Endothelial cell (in vitro differentiated cells): ENCODE data around the gene TSR3. TPM values are rescaled to one million over a fixed set of nuclear protein-coding genes. Genes with fewer than 3 reads are reported as not detected.

Experiments used
- DNase-seq: peaks from one replicate; pipeline ENCODE4 v3.0.0; 2021; ENCODE audit warnings: low spot score
- H3K27ac Mint-ChIP-seq: one replicate; pipeline ENCODE4 v1.8.0; 2021; ENCODE audit warnings: mixed read lengths, inconsistent platforms; ENCODE audit not compliant: unreplicated experiment
- H3K27me3 Mint-ChIP-seq: one replicate; pipeline ENCODE4 v1.8.0; 2021; ENCODE audit warnings: mild to moderate bottlenecking, moderate library complexity, mixed read lengths, inconsistent platforms; ENCODE audit not compliant: unreplicated experiment
- H3K36me3 Mint-ChIP-seq: one replicate; pipeline ENCODE4 v1.8.0; 2021; ENCODE audit warnings: mild to moderate bottlenecking, low read depth, mixed read lengths, inconsistent platforms; ENCODE audit not compliant: unreplicated experiment
- H3K4me1 Mint-ChIP-seq: one replicate; pipeline ENCODE4 v1.8.0; 2021; ENCODE audit warnings: mild to moderate bottlenecking, mixed read lengths, inconsistent platforms; ENCODE audit not compliant: unreplicated experiment
- H3K4me3 Mint-ChIP-seq: one replicate; pipeline ENCODE4 v1.8.0; 2021; ENCODE audit warnings: mild to moderate bottlenecking, mixed read lengths, inconsistent platforms; ENCODE audit not compliant: unreplicated experiment
- H3K9me3 Mint-ChIP-seq: one replicate; pipeline ENCODE4 v1.8.0; 2021; ENCODE audit warnings: mixed read lengths, inconsistent platforms; ENCODE audit not compliant: unreplicated experiment
- total RNA-seq: library from RNA; stranded (reverse); fragmentation: NEBNext Ultra II Directional; extraction: Animal tissue kit (Norgen Biotek cat#: 25700); gene quantifications from one replicate; pipeline ENCODE4 v1.2.1, GENCODE V29; 2021; ENCODE audit not compliant: unreplicated experiment
- TF ChIP-seq, protein P1 (sequence below): fragments of 200-600 bp; sonication (generic); IDR thresholded peaks from one replicate; pipeline ENCODE4 v1.5.0; 2021; ENCODE audit warnings: antibody characterized with exemption; ENCODE audit not compliant: unreplicated experiment

The TSR3 gene
- total RNA-seq, 1 donor from 2014 or later, result 68.2 TPM

DNA sequence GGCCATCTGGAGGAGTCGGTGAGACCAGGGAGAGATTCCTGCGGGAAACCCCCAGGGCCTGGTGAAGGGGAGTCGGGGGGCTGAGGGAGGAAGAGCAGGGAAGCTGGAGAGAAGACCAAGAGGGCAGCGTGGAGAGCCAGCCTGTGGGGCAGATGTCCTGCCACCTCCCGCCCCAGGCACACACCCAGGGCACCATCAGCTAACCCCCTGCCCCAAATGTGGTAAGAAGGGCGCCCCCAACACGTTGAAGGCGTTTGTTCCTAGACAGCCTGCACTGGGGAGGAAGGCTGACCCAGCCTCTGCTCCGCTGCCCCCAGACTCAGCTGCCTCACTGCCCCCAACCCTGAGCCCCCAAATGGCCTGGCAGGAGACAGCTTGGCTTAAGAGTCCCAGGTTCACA is 16.9 kb downstream of the TSR3 start:
- Mint-ChIP-seq H3K9me3 (no peaks in the 10 kb centered on the region), H3K36me3 (no peaks in the 10 kb centered on the region), H3K27me3 (peaks cover 16% of the 10 kb centered on the region), H3K4me3 (no peak overlapping the region), H3K4me1 (peaks cover 4% of the 10 kb centered on the region), H3K27ac (no peak overlapping the region)
- TF ChIP-seq, protein P1, sequence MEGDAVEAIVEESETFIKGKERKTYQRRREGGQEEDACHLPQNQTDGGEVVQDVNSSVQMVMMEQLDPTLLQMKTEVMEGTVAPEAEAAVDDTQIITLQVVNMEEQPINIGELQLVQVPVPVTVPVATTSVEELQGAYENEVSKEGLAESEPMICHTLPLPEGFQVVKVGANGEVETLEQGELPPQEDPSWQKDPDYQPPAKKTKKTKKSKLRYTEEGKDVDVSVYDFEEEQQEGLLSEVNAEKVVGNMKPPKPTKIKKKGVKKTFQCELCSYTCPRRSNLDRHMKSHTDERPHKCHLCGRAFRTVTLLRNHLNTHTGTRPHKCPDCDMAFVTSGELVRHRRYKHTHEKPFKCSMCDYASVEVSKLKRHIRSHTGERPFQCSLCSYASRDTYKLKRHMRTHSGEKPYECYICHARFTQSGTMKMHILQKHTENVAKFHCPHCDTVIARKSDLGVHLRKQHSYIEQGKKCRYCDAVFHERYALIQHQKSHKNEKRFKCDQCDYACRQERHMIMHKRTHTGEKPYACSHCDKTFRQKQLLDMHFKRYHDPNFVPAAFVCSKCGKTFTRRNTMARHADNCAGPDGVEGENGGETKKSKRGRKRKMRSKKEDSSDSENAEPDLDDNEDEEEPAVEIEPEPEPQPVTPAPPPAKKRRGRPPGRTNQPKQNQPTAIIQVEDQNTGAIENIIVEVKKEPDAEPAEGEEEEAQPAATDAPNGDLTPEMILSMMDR, result no peak
- DNase-seq, result no peak

DNA sequence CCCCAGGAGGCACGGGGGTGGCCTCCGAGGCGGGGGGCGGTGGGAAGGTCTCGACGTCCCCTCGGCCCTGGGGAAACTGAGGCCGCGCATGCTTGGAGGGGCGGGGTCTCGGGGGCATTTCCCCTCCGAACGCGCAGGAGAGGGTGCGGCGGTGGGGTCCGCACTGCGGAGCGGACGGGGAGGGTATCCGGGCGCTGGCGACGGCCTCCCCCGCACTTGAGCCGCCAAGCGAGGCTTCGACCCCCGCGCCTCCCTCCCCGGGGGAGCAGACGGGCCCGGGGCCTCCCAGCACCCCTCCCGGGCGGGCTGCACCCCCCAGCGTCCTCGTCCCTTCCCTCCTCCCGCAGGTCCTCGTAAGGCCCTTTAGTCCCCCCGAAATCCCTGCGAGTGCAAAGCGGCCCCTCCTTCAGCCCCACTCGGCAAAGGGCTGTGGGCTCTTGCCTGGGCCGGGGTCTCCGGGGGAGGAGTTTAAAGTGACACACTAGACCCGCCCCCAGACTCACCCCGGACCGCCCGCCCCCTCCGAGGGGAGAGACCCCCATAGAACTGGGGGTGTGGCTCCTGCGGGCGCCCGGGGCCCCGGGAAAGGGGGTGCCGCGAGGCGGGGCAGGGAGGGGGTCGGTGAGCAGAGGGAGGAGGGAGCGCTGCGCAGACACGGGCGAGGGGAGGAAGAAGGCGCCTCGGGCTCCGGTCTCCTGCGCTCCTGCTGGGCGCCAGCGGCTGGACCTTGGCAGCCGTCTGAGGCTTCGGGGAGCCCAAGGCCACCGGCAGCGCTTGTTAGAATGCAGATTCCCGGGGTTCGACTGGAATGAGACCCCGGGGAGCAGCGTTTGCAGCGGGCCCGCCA is 17.6 kb downstream of the TSR3 start:
- peaks cover 16% of the 10 kb centered on the region for H3K27me3 Mint-ChIP-seq
- H3K36me3 Mint-ChIP-seq, result no peaks in the 10 kb centered on the region
- no peaks in the 10 kb centered on the region for H3K9me3 Mint-ChIP-seq
- H3K27ac Mint-ChIP-seq, result no peak overlapping the region
- TF ChIP-seq, protein P1, result no peak
- H3K4me3 Mint-ChIP-seq, result no peak overlapping the region
- no peak for DNase-seq
- peaks cover 4% of the 10 kb centered on the region for H3K4me1 Mint-ChIP-seq

DNA sequence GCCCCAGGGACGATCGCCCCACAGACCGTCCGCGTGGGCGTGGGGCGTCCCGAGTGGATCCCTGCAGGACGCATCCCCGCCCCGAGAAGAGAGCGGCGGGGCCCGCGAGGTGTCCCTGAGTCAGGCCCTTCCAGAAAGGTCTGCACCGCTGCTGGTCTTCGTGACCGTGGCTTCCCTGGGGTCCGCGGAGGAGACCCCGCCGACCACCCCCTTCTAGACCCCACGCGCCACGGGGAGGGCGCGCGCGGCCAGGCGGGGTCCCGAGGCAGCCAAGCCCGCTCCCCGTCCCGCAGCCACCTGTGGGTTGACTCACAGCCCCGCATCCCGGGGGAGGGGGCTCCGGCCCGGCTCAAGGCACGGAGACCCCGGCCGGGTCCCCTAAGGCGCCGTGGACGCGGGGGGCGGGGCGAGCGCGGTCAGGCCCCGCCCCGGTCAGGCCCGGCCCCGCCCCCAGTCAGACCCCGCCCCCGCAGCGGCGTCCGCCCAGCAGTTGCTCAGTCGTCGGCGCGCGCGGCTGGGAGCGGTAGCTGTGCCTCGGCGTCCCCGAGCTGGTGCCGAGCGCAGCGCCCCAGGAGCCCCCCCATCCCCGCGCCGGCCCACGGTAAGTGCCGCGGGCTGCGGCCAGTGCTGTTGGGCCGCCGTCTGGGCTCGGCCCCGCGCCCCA is 18.4 kb downstream of the TSR3 start, which contains the start of gene BAIAP3:
BAIAP3 (plus strand) TSS at position 497 of the 664 bp plus-strand sequence. CDS start 4,905 bp downstream, outside the sequence.
- H3K4me1 Mint-ChIP-seq, result peaks cover 4% of the 10 kb centered on the region
- H3K4me3 Mint-ChIP-seq, result peak within 1 kb of the TSS; percentile 73
- no peaks in the 10 kb centered on the region for H3K9me3 Mint-ChIP-seq
- TF ChIP-seq, protein P1, result no peak
- H3K27ac Mint-ChIP-seq, result no peak within 1 kb of the TSS
- H3K27me3 Mint-ChIP-seq, result peaks cover 16% of the 10 kb centered on the region
- H3K36me3 Mint-ChIP-seq, result no peaks in the 10 kb centered on the region
- DNase-seq, result peak; percentile 74

DNA sequence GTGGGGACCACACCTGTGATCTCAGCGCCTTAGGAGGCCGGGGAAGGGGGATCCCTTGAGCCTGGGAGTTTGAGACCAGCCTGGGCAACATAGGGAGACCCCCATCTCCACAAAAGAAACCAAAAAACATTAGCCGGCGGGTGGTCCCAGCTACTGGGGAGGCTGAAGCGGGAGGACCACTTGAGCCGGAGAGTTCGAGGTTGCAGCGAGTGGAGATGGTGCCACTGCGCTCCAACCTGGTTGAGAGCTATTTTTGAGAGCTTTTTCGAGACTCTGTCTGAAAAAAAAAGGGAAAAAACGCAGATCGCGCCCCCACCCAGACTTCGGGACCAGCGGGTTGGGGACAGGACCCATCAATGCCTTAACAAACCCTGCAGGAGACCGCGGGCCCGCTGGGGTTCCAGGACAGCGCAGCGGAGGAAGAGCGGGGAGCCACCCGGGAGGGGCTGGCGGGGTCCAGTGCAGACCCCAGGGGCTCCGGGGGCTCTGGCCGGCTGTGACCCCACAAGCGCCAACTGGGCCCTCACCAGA is 19.0 kb downstream of the TSR3 start:
- peaks cover 16% of the 10 kb centered on the region for H3K27me3 Mint-ChIP-seq

More for the DNA sequence above, 19.0 kb downstream of the TSR3 start:
- H3K4me3 Mint-ChIP-seq, result peak overlapping the region; percentile 73
- DNase-seq, result no peak
- no peaks in the 10 kb centered on the region for H3K36me3 Mint-ChIP-seq
- no peaks in the 10 kb centered on the region for H3K9me3 Mint-ChIP-seq
- no peak overlapping the region for H3K27ac Mint-ChIP-seq
- TF ChIP-seq, protein P1, result no peak
- peaks cover 4% of the 10 kb centered on the region for H3K4me1 Mint-ChIP-seq
